HG03460 (cell line): Measurements from ENCODE around the gene PRKAR1A.
"Not testable (repeated sequence)": the region's sequence is repeated elsewhere in the genome, so short reads cannot be mapped to it uniquely, and the experiment has no call there.

Experiments used
- ATAC-seq: cut with Tn5 transposase; IDR thresholded peaks from one replicate; pipeline ENCODE4 v1.9.1; 2021; ENCODE audit not compliant: unreplicated experiment

Gene PRKAR1A

DNA sequence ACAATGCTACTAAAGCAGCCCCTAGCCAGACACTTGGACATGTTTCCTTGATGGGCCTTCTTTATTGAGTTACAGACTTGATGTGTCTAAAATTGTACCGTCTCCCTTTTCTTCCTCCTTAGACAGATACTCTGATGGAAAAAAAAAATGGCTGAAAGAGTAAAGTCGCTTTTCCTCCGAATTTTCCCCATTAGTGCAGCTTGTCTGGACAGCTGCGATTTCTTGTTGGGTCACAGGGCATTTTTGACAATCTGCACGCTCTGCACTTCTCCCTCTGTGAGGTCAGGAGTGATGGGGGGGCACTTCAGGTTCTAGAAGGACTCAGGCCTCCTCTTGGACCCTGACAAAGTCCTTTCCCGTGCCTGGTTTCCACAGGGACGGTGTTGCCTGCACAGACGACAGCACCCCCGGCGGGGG lies 968 bp upstream of the PRKAR1A start:
- ATAC-seq: no peak

DNA sequence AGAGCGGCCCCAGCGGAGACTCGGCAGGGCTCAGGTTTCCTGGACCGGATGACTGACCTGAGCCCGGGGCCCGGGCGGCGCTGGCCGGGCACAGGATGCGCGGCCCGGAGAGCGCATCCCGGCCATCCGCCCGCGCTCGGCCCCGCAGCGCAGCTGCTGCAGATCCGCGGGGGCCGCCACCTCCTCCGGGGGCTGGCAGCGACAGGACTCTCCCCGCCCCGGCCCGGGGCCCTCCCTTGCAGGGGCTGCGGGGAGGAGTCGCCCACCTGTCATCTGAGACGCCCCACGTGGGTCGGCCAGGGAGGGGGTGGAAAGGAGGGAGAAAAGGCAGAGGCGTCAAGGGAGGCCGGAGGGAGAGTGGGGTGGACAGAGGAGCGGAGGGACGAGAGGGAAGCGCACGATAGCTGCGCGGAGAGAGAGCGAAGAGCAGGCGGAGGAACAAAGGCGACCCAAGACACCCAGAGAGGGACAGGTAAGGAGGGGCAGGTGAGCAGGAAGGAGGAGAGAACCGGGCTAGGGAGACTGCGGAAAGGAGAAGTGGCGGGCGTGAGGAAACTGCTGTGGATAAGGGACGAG lies 471 bp upstream of the PRKAR1A start:
- peak; percentile 41 for ATAC-seq

DNA sequence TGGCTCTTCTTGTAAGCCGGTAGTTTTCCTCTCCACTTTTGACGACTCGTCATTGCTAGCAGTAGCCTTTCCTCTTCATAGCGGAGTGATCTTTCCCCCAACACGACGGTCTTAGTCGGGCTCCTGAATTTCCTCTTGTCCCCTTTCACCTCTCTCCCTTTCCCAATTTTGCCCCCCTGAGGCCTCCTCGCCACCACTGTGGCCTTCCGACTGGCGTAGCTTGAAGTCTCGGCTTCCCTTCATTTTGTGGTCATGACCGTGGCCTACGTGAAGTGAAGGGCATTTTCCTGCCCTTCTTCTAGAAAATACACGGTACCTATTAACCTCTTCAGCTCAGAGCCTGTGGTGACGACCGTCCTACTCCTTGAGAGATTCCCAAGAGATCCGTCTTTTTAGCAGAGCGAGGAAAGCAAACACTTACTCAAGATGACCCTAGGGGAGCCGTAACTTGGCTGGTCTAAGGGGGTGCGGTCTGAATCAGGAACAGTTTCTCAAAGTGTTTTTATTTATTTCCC lies 787 bp downstream of the PRKAR1A start:
- ATAC-seq: no peak

DNA sequence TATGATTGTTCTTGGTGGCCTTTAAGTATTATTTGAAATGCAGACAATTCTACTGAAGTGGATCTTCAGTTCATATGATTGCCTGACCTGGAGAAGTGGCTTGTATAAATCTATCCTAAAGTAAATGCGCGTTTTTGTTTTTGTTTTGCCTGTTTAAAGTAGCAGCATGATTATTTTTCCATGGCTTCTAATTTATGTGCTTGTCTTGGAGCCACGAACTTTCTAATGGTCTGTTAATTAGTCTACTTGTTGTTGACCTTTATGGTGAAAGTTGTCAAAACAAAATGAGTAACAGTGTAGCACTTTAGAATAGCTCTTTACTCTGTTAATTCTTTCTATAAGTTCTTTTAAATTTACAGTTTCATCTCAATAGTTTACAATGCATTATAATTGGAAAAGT lies 1.7 kb downstream of the PRKAR1A start:
- ATAC-seq: no peak

DNA sequence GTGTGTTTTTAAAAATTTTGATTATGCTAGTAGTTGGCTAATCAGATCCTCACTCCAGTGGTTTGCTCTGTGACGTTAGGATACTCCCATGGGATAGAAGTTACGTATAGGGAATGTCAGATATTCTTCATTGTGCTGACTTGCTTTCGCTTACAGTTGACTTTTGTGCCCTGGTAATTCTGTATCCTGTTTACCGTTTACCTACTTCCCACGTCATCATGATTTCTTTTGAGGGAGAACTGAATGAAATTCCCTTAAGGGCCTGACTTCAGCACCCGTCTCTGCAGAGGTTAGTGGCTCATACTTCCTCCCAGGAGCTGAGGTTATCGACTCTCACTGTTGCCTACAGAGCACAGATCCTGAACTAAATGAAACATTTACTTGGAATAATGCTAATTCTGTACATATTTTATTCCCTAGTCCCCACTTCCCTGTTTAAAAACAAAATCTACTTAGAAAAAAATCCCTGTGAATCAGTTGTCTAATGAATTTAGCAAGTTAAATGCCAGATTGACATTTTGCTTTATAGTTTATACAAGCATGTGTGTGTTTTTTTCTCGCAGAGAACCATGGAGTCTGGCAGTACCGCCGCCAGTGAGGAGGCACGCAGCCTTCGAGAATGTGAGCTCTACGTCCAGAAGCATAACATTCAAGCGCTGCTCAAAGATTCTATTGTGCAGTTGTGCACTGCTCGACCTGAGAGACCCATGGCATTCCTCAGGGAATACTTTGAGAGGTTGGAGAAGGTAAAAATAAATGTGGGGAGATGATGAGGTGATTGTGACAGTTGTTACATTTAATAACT lies 2.8 kb downstream of the PRKAR1A start:
- ATAC-seq: no peak

DNA sequence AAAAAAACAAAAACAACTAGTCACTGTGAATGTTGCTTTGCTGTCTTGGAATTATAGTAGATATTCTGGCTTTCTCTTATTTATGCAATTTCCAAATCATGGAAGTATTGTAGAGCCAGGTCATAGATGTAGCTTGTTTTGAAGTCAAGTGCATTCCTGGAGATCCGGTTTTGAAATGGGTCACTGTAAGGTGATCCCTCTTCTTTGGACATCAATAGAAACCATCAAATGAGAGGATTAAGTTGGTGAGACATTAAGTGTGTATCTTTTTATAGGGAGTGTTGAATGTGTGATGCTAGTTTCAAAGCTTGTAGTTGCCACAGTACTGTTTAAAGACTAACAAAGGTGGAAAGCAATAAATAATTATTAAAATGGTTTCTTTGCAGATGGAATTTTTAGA lies 4.5 kb downstream of the PRKAR1A start:
- ATAC-seq: no peak

DNA sequence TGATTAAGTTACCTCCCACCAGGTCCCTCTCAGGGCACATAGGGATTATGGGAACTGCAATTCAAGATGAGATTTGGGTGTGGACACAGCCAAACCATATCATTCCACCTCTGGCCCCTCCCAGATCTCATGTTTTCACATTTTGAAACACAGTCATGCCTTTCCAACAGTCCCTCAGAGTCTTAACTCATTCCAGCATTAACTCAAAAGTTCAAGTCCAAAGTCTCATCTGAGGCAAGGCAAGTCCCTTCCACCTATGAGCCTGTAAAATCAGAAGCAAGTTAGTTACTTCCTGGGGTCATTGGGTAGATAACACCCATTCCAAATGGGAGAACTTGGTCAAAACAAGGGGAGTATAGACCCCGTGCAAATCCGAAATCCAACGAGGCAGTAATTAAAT lies 5.4 kb downstream of the PRKAR1A start:
- not testable (repeated sequence) for ATAC-seq

DNA sequence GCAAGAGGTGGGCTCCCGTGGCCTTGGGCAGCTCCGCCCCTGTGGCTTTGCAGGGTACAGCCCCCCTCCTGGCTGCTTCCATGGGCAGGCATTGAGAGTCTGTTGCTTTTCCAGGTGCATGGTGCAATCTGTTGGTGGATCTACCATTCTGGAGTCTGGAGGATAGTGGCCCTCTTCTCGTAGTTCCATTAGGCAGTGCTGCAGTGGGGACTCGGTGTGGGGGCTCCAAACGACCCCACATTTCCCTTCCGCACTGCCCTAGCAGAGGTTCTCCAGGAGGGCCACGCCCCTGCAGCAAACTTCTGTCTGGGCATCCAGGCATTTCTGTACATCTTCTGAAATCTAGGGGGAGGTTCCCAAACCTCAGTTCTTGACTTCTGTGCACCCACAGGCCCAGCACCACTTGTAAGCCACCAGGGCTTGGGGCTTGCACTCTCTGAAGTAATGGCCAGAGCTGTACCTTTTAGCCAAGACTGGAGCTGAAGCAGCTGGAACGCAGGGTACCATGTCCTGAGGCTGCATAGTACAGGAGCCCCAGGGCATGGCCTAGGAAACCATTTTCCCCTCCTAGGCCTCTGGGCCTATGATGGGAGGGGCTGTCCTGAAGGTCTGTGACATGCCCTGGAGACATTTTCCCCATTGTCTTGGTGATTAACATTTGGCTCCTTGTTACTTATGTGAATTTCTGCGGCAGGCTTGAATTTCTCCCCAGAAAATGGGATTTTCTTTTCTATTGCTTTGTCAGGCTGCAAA lies 6.0 kb downstream of the PRKAR1A start:
- no peak for ATAC-seq

DNA sequence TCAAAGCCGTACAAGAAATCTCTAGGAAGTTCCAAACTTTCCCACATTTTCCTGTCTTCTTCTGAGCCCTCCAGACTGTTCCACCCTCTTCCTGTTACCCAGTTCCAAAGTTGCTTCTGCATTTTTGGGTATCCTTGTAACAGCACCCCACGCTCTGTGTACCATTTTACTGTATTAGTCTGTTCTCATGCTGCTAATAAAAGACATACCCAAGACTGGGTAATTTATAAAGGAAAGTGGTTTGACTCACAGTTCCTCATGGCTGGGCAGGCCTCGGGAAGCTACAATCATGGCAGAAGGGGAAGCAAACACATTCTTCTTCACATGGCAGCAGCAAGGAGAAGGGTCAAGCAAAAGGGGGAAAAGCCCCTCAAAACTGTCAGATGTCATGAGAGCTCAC lies 6.8 kb downstream of the PRKAR1A start:
- ATAC-seq: not testable (repeated sequence)

DNA sequence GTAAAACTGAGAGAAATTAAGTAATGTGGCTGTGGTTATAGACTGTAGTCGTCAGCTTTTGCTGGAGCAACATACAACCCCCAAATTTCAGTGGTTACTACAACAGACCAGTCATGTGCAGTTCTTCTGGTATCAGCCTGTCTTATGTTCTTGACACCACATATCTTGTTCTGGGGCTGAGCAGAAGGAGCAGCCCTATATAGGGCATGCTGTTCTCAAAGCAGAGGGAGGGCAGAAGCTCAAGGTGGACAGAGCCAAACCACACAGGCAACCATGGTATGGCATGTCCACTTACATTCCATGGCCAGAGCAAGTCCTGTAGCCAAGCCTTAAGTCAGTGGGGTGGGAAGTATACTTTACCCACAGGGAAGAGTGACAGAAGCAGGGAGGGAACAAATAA lies 7.7 kb downstream of the PRKAR1A start:
- ATAC-seq: no peak

DNA sequence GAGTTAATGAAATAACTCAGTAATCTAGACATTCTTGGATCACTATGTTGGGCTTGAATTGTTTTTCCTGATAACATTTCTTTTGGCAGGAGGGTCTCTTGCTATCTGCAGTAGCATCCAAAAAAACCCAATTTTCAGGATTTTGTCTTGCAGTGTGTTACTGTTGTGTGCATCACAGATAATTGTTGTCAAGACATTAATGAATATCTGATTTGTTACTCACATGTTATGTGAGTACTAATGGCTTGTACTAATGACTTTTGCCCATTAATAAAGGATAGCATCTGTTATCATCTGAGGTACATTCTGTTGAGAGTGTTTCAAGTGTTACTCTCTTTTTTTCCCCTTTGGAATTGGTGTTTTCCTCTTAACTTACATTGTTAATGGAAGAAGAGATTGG lies 10.0 kb downstream of the PRKAR1A start:
- no peak for ATAC-seq

DNA sequence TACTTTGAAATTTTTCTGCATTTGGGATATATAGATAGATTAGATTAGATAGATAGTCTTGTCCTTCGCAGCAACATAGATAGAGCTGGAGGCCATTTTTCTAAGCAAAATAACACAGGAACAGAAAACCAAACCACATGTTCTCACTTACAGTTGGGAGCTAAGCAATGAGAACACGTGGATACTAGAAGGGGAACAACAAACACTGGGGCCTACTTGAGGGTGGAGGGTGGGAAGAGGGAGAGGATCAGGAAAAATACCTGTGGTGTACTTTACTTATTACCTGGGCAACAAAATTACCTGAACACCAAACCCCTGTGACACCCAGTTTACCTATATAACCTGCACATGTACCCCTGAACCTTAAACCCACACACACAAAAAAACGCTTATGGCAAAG lies 14.3 kb downstream of the PRKAR1A start:
- no peak for ATAC-seq

DNA sequence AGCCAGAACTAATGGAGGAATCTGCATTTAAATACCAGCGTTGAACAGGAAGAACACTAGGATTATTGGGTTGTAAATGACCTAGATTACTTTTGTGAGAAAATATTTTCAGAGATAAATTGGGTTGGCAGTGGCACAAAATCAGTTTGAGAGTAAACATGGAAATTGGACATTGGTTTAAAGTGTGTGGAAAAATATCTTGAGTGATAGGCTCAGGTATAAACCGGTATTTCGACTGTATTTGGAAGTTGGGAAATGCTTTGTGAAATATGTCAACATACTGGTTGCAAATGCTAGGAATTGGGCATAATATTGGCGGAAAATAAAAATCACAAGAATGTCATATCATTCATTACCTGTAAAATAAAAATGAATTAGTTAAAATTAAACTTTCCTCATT lies 15.1 kb downstream of the PRKAR1A start:
- no peak for ATAC-seq

DNA sequence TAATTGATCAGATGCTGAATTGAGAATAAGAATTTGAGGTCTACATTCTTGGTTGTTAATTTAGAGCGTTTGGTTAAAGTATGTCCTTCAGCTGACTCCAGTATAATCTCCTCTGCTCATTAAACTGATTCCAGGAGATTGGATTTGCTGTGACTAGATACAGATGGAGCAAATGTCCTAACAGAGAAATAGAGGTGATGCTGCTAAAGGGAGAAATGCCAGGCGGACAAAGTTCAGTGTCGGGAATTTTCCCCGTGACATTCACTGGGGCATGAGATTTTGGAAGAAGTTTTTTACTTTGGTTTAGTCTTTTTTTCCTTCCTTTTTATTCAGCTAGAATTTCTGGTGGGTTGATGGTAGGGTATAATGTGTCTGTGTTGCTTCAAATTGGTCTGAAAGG lies 19.0 kb downstream of the PRKAR1A start:
- ATAC-seq: no peak

DNA sequence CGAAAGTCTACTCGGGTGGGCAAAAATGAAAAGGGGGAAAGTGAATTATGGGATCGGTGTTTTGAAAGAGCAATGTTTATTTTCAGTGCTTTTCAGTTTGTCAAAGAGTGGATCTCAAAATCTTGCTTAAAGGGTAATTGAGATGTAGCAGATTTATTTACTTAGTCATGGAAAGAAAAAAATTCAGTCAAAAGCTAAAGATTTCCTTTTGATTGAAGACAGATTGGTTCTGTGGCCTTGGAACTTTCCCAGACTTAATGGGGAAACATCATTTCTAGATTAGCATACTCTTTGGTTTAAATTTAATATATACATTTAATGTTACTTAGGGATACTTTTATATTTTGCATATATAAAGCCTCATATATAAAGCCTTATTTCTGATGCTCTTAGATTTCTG lies 20.6 kb downstream of the PRKAR1A start:
- no peak for ATAC-seq

DNA sequence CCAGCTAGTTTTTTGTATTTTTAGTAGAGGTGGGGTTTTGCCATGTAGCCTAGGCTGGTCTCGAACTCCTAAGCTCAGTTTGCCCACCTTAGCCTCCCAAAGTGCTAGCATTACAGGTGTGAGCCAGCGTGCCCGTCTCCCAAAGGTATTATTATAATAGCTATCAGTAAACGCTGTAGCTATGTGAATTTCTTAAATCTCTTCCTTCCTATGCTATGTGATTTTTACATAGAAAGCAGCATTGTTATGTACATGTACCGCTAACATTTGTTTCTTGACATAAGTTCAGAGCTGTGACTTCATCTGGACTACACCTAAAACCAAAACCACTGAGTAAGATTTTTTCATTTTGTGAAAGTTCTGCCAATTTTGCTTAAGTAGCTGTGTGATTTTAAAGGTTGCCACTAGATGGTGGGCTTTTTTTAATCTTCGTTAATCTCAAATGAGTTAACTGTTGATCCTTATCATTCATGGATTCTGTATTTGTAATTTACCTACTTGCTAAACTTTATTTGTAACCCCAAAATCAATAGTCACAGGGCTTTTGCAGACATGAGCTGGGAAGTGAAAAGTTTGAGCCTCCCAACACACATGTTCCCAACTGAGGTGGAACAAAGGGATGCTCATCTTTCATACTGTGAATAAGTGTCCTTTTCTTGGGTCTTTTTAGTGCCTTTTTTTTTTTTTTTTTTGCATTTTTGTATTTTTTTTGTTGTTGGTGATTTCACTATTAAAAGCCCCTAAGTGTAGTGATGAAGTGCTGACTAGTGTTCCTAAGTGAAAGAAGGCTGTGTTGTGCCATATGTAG lies 21.9 kb downstream of the PRKAR1A start:
- no peak for ATAC-seq

DNA sequence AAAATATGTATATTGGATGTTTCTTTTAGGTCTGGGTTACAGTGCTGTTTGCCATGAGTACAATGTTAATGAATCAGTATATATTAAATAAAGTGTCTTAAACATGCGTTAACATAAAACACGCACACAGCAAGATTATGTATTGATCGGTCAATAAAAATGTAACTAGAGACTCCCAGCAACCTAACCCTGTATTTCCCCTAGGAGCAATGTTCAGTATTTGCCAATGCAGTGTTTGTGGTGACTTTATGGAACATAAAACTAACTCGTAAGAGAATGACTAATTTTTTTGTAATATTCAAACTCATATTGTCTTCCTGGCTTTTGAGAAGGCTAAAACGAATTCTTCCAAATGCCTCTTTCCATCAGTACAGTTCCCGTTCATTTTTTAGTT lies 22.5 kb downstream of the PRKAR1A start:
- no peak for ATAC-seq

DNA sequence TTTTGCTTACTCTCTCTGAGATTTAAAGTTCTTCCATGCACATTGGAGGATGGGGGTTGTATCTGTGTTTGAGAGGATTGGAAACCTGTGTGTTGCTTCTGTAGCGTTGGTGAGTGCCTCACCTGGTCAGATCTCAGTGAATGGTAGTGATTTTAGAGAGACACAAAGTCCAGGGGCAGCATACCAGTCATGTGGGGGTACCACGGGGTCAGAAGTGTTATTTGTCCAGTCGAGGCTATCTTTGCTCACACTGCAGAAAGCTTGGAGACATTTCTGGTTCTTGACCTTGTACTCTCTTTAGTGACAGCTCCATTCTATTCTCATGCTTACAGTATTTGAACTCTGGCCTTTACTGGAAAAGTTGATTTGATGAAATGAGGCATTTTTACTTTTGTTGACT lies 23.7 kb downstream of the PRKAR1A start:
- no peak for ATAC-seq

DNA sequence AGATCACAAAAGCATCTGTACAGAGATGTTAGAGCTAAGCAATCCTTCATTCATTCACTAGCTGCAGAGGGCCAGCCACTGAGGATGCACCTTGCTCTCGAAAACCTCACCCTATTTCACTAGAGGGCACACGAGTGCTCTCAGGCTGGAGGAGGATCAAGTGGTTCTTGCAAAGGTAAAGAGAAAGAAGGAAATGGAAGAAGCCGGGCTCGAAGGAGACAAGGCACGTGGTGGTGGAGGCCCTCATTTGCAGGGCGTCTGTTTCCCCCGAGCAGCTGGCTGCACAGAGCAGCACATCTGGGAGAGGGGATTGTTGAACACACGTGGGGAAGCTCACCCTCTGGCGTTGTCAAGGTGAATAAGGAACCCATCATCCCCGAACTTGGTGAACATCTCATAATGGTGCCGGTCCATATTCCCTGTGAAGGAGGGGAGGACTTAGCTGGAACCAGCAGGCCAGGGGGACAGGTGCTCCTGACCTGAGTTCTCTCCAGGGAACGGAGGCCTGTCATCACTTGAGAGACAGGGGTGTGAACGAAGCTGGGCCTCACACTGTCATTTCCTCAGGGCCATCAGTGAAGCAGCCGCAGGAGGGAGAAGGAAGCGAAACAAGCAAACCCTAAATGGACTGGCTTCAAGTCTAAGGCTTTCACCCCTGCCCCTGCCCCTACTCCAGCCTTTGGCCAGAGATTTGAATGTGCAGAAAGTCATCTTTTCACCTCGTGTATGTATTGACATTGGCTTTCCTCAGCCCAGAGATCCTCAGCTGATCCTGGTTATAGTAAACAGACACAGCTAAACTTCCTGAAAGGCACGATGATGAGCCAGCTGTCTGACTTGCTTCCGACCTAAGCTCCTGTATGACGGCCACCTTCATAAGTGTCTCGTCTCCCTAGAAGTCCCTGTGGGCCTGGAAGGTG lies 27.6 kb downstream of the PRKAR1A start:
- ATAC-seq: no peak

DNA sequence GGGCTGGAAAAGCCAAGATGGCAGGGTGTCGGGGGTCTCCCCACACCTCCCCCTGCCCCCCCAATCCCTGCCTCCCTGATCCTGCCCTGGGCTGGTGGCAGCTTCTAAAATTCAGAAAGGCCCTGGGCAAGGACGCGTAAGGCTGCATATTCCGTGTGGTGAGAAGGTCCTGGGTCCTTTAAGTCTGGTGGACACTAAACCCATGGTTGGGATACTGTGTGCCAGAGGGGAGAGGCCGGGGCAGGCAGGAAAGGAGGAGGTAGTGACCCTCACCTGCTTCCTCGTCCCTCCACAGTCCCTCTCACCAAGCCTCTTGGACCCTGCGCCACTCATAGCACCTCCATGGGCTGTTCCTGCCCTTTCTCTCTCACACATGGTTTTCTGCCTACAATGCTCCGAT lies 28.8 kb downstream of the PRKAR1A start:
- no peak for ATAC-seq
